HEK293 (cell line): ENCODE data around the gene PRKAG3.

Experiments used
- CTCF ChIP-seq: fragments of 450-650 bp; formaldehyde crosslinking; IDR thresholded peaks from 2 replicates; pipeline ENCODE4 v1.5.1; 2016; ENCODE audit warnings: missing biosample characterization, missing genetic modification characterization
- REST ChIP-seq: fragments of 450-650 bp; formaldehyde crosslinking; IDR thresholded peaks from 2 replicates; pipeline ENCODE4 v1.5.1; 2016; ENCODE audit warnings: missing biosample characterization, missing genetic modification characterization
- SP2 ChIP-seq: fragments of 450-650 bp; formaldehyde crosslinking; IDR thresholded peaks from 2 replicates; pipeline ENCODE4 v1.5.1; 2016; ENCODE audit warnings: missing biosample characterization, missing genetic modification characterization
- ZBTB10 ChIP-seq: fragments of 450-650 bp; formaldehyde crosslinking; IDR thresholded peaks from 2 replicates; pipeline ENCODE4 v1.5.1; 2016; ENCODE audit warnings: missing biosample characterization, missing genetic modification characterization
- ZBTB17 ChIP-seq: fragments of 450-650 bp; formaldehyde crosslinking; IDR thresholded peaks from 2 replicates; pipeline ENCODE4 v1.5.1; 2016; ENCODE audit warnings: missing biosample characterization, missing genetic modification characterization
- ZNF155 ChIP-seq: fragments of 450-650 bp; formaldehyde crosslinking; IDR thresholded peaks from 2 replicates; pipeline ENCODE4 v1.5.1; 2016; ENCODE audit warnings: missing biosample characterization, missing genetic modification characterization
- ZNF266 ChIP-seq: fragments of 450-650 bp; formaldehyde crosslinking; IDR thresholded peaks from 2 replicates; pipeline ENCODE4 v1.5.1; 2016; ENCODE audit warnings: missing biosample characterization, missing genetic modification characterization, low read depth
- ZNF426 ChIP-seq: fragments of 450-650 bp; formaldehyde crosslinking; IDR thresholded peaks from 2 replicates; pipeline ENCODE4 v1.5.1; 2017; ENCODE audit warnings: missing biosample characterization, missing genetic modification characterization, mild to moderate bottlenecking, inconsistent platforms, moderate library complexity
- ZNF544 ChIP-seq: fragments of 450-650 bp; formaldehyde crosslinking; IDR thresholded peaks from 2 replicates; pipeline ENCODE4 v1.5.0; 2017; ENCODE audit warnings: missing biosample characterization, missing genetic modification characterization
- ZNF639 ChIP-seq: fragments of 450-650 bp; formaldehyde crosslinking; IDR thresholded peaks from 2 replicates; pipeline ENCODE4 v1.5.1; 2016; ENCODE audit warnings: missing biosample characterization, missing genetic modification characterization
- ZNF645 ChIP-seq: fragments of 450-650 bp; formaldehyde crosslinking; IDR thresholded peaks from 2 replicates; pipeline ENCODE4; 2016; ENCODE audit warnings: missing biosample characterization, missing genetic modification characterization

GRCh38 chr2:218839430-218839829 lies 7.8 kb upstream of the PRKAG3 start:
- TF ChIP-seq CTCF (tag by site-specific recombination) (no peak), ZBTB17 (no peak), ZNF266 (tag by site-specific recombination) (no peak), SP2 (tag by site-specific recombination) (no peak), ZNF155 (no peak), ZNF544 (tag by site-specific recombination) (no peak), ZNF645 (tag by site-specific recombination) (no peak), ZNF426 (tag by site-specific recombination) (no peak), ZBTB10 (tag by site-specific recombination) (no peak), ZNF639 (tag by site-specific recombination) (no peak), REST (tag by site-specific recombination) (no peak)
